Nephron (organoid): ENCODE data around the gene PARD3.

Source experiments
- H3K27ac Mint-ChIP-seq, 3 experiments: 2 replicates each; pipeline ENCODE4 v1.8.0; 2020; ENCODE audit warnings: mixed read lengths in 3 of 3, mild to moderate bottlenecking in 2 of 3, moderate library complexity in 1 of 3
- H3K27me3 Mint-ChIP-seq: 2 replicates; pipeline ENCODE4 v1.8.0; 2021; ENCODE audit warnings: low read depth, mild to moderate bottlenecking, moderate library complexity, mixed read lengths
- H3K36me3 Mint-ChIP-seq: 2 replicates; pipeline ENCODE4 v1.8.0; 2020; ENCODE audit warnings: low read depth, mixed read lengths
- H3K4me1 Mint-ChIP-seq: 2 replicates; pipeline ENCODE4 v1.8.0; 2020; ENCODE audit warnings: mixed read lengths
- H3K4me3 Mint-ChIP-seq, 3 experiments: 2 replicates each; pipeline ENCODE4 v1.8.0; 2020; ENCODE audit warnings: mild to moderate bottlenecking in 3 of 3, mixed read lengths in 3 of 3, moderate library complexity in 2 of 3
- H3K9me3 Mint-ChIP-seq: 2 replicates; pipeline ENCODE4 v1.8.0; 2020; ENCODE audit warnings: mixed read lengths
- TF ChIP-seq, protein P1 (sequence below), 3 experiments: fragments of 200-600 bp; sonication (generic); IDR thresholded peaks; one replicate each; pipeline ENCODE4 v1.5.0; 2021; ENCODE audit warnings: antibody characterized with exemption in 3 of 3; ENCODE audit not compliant: unreplicated experiment in 3 of 3

The PARD3 gene

DNA sequence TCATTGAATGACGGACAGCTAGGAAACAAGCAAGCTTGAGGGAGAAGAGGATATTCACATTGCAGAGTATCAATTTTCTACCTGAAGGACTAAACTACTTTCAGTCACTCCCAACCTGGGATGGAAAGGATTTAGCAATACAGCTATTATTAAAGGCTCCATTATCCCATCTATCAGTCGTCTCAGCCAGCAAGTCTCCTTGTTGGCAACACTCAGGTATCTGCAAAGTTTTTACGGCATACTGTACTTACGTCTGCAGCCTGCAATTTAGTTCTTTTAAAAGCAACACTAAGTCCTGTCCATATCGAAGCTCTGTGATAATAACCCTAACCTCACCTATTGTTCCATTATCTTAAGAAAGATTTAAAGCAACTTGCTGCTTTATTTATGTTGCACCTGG lies 689.4 kb downstream of the PARD3 start:
- no peaks in the 10 kb centered on the region for H3K27me3 Mint-ChIP-seq
- H3K9me3 Mint-ChIP-seq, result no peaks in the 10 kb centered on the region
- TF ChIP-seq, protein P1, sequence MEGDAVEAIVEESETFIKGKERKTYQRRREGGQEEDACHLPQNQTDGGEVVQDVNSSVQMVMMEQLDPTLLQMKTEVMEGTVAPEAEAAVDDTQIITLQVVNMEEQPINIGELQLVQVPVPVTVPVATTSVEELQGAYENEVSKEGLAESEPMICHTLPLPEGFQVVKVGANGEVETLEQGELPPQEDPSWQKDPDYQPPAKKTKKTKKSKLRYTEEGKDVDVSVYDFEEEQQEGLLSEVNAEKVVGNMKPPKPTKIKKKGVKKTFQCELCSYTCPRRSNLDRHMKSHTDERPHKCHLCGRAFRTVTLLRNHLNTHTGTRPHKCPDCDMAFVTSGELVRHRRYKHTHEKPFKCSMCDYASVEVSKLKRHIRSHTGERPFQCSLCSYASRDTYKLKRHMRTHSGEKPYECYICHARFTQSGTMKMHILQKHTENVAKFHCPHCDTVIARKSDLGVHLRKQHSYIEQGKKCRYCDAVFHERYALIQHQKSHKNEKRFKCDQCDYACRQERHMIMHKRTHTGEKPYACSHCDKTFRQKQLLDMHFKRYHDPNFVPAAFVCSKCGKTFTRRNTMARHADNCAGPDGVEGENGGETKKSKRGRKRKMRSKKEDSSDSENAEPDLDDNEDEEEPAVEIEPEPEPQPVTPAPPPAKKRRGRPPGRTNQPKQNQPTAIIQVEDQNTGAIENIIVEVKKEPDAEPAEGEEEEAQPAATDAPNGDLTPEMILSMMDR (IDR thresholded peaks at IDR 0.05; ENCODE audit: unreplicated experiment in 3 of 3), result no peak
- peaks cover 45% of the 10 kb centered on the region for H3K4me1 Mint-ChIP-seq
- H3K4me3 Mint-ChIP-seq, result no peak overlapping the region
- H3K27ac Mint-ChIP-seq, result peak overlapping the region; percentile 37 to 84 (median 72)
- peaks cover 31% of the 10 kb centered on the region for H3K36me3 Mint-ChIP-seq

DNA sequence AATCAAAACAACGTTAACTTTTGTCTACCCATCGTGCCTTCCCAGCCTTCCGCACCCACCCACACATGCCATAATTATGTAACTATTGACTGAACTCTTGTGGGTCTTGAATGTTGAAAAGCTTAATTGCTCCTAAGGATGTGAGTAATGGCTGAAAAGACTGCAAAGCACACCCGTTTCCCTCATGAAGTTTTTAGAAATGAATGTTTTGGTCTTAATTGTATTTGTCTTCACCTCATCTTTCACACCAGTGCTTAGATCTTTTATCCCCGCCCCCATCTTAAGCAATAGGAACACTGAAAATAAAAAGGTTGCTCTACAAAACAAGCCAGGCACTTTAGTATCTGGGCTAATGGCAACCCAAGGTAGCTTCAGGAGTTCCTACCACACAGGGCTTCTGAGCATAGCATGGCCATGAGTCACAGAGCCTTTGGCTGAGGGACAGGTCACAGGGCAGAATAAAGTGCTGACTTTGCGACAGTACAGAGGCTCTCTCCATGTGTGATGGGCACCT lies 690.5 kb downstream of the PARD3 start:
- Mint-ChIP-seq H3K9me3 (no peaks in the 10 kb centered on the region), H3K4me3 (no peak overlapping the region), H3K36me3 (peaks cover 20% of the 10 kb centered on the region), H3K27me3 (no peaks in the 10 kb centered on the region), H3K27ac (peak overlapping the region; percentile 14 to 76 (median 61)), H3K4me1 (peaks cover 45% of the 10 kb centered on the region)
- TF ChIP-seq, protein P1 (IDR thresholded peaks at IDR 0.05; ENCODE audit: unreplicated experiment in 3 of 3), result no peak

DNA sequence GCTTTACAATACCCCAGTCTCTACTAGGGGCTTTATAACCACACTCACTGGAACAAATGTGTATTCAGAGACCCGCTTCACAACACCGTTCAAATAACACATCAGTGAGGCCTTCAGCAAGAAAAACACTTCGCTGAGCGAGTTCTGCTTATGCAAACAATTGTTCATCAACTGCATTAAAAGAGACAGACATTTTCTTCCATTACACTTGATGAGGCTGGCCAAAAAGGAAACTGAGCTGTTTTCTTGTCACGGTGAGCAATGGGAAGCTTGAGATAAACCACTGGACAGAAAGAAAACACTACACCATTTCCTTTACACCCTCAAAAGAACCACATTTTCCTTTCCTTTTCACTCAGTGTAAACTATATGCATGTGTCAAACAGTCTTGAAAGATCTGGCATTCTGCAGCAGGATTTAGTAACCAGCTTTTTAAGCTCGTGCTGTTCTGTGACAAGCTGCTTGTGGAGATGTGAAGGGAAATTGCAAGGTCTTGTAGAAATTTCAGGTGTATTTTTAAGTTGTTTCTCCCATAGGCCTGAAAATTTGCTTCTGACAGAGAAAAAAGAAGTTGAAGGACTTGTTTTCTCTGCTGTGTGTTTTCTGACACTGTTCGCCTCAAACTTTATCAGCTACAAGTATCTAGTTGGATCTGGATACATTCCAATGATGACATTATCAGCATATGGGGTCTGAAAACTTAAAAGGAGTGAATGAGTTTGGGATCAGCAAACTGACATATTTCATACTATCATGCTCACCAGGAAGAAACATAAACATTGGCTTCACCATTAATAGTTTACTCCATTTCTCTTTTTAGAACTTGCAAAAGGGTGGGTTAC lies 693.1 kb downstream of the PARD3 start:
- Mint-ChIP-seq H3K9me3 (no peaks in the 10 kb centered on the region), H3K27me3 (no peaks in the 10 kb centered on the region), H3K36me3 (peaks cover 11% of the 10 kb centered on the region), H3K4me1 (peaks cover 55% of the 10 kb centered on the region), H3K27ac (peak overlapping the region; percentile 89 to 95 (median 93)), H3K4me3 (no peak overlapping the region)
- TF ChIP-seq, protein P1 (IDR thresholded peaks at IDR 0.05; ENCODE audit: unreplicated experiment in 3 of 3), result no peak

DNA sequence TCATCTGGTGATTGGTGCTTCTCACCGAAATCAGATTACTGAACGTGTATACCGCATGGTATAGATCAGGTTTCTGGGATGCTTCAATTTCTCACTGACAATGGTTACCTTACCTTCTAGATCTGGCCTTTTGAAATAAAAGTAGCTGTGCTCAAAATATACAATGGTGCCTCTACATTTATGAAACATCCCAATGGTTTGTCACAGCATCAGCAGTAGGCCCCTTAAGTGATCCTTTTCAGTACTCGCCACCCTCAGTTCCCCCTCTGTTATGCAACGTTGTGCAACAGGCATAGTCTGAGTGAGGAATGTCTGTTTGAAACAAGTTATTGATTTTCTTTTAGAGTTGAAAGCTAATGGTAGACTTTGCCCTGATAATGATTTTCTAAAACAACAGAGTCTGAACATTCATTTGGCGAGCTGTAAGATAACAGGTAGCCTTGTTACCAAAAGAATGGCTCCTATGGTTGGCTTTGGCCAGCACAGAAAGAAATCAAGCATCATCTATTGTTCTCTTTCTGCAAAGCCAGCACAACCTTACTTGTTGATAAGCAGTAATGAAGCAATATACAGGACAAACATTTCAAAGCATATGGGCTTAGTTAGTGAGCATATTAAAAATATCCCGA lies 693.9 kb downstream of the PARD3 start:
- H3K4me1 Mint-ChIP-seq, result peaks cover 55% of the 10 kb centered on the region
- H3K27ac Mint-ChIP-seq, result peak overlapping the region; percentile 89 to 95 (median 93)
- H3K4me3 Mint-ChIP-seq, result no peak overlapping the region
- TF ChIP-seq, protein P1 (IDR thresholded peaks at IDR 0.05; ENCODE audit: unreplicated experiment in 3 of 3), result no peak
- H3K27me3 Mint-ChIP-seq, result no peaks in the 10 kb centered on the region
- H3K9me3 Mint-ChIP-seq, result no peaks in the 10 kb centered on the region
- peaks cover 11% of the 10 kb centered on the region for H3K36me3 Mint-ChIP-seq

DNA sequence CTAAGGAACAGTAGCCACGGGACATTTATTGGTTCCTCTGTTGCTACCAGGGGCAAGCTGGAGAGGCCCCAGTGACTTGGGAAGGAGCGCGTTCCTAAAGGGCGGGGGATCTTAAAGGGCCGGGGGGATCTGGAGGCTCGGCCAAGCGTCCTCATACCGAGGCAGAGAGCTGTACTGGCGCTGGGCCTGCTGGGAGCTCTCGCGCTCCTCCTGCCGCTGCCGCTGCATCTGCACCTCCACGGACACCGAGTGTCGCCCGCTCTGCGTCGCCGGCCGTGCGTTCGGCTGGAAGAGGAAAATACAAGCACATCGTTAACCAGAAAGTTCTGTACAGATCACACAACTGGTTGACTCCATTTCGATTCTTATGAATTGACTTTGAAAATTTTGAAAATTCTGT lies 695.6 kb downstream of the PARD3 start:
- H3K27me3 Mint-ChIP-seq, result no peaks in the 10 kb centered on the region
- TF ChIP-seq, protein P1 (IDR thresholded peaks at IDR 0.05; ENCODE audit: unreplicated experiment in 3 of 3), result no peak
- H3K36me3 Mint-ChIP-seq, result peaks cover 15% of the 10 kb centered on the region
- no peaks in the 10 kb centered on the region for H3K9me3 Mint-ChIP-seq
- H3K4me3 Mint-ChIP-seq, result no peak overlapping the region
- no peak overlapping the region for H3K27ac Mint-ChIP-seq
- H3K4me1 Mint-ChIP-seq, result peaks cover 54% of the 10 kb centered on the region
